ENCODE measurements around the gene BRSK1. TPM values are rescaled to one million over a fixed set of nuclear protein-coding genes. Genes with fewer than 3 reads are reported as not detected.

BRSK1 gene
- total and polyA plus RNA-seq, 2 of the 13 experiments (the other 11 are each of a cell fraction or from before 2014, with no cell fraction given): 0.18 to 1.2 TPM

- TF ChIP-seq ZNF407 (CRISPR knock-in tag; IDR thresholded peaks at IDR 0.05; ENCODE audit: not compliant biosample characterization) (no peak), ZNF354B (CRISPR knock-in tag; IDR thresholded peaks at IDR 0.05) (no peak), DR1 (CRISPR knock-in tag; IDR thresholded peaks at IDR 0.05) (no peak), KAT2B (IDR thresholded peaks at IDR 0.05; ENCODE audit: borderline replicate concordance, low read depth, low read length) (no peak), ZNF674 (CRISPR knock-in tag; IDR thresholded peaks at IDR 0.05; ENCODE audit: low read depth) (no peak), GATA4 (IDR thresholded peaks at IDR 0.05; ENCODE audit: borderline replicate concordance, low read depth) (peak; percentile 24; the same call in 1 of the 2 replicates), CC2D1A (CRISPR knock-in tag; IDR thresholded peaks at IDR 0.05) (no peak), GLMP (CRISPR knock-in tag; IDR thresholded peaks at IDR 0.05; ENCODE audit: borderline replicate concordance) (no peak), SMAD9 (CRISPR knock-in tag; IDR thresholded peaks at IDR 0.05) (no peak), MED13 (CRISPR knock-in tag; IDR thresholded peaks at IDR 0.05) (no peak), DNMT1 (CRISPR knock-in tag; IDR thresholded peaks at IDR 0.05) (no peak), PITX1 (CRISPR knock-in tag; IDR thresholded peaks at IDR 0.05) (peak; percentile 92), U2AF2 (IDR thresholded peaks at IDR 0.05; ENCODE audit: low read depth, low read length) (no peak)
- TF ChIP-seq, protein P1, sequence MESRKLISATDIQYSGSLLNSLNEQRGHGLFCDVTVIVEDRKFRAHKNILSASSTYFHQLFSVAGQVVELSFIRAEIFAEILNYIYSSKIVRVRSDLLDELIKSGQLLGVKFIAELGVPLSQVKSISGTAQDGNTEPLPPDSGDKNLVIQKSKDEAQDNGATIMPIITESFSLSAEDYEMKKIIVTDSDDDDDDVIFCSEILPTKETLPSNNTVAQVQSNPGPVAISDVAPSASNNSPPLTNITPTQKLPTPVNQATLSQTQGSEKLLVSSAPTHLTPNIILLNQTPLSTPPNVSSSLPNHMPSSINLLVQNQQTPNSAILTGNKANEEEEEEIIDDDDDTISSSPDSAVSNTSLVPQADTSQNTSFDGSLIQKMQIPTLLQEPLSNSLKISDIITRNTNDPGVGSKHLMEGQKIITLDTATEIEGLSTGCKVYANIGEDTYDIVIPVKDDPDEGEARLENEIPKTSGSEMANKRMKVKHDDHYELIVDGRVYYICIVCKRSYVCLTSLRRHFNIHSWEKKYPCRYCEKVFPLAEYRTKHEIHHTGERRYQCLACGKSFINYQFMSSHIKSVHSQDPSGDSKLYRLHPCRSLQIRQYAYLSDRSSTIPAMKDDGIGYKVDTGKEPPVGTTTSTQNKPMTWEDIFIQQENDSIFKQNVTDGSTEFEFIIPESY (CRISPR knock-in tag; IDR thresholded peaks at IDR 0.05): no peak
Measured at GRCh38 chr19:55256562-55257460, 27.0 kb upstream of the BRSK1 start (continued).
